ENCODE measurements around the gene ANTXR1. TPM values are rescaled to one million over a fixed set of nuclear protein-coding genes. Genes with fewer than 3 reads are reported as not detected.

ANTXR1 gene
- total RNA-seq, 4 donors from 2014 or later = 63.0 to 134 (median 113) TPM

DNA sequence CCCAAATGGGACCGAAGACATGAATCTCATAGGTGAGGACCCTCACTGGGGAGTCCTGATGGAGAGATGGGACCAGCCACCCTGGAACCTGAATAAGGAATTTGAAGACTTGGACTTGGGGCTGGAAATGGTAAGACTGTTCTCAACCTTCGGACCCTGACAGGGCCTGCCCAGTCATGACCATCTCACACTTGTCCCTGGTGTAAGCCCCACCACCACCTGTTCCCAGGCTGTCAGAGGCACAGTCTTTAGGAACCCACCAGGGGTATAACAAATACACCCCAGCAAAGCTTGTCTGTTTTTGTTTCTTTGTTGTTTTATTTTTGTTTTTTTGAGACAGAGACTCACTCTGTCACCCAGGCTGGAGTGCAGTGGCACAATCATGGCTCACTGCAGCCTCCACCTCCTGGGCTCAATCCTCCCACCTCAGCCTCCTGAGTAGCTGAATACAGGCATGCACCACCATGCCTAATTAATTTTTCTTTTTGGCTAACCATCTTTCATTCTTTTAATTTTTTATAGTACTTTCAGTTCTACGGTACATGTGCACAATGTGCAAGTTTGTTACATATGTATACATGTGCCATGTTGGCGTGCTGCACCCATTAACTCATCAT lies 267.9 kb downstream of the ANTXR1 start:
- no peak overlapping the region for H3K27ac ChIP-seq
- intact Hi-C loops (cut with DNase I; ENCODE audit: low total_unique reads) = no loop called here
- no peak for DNase-seq
- H3K4me3 ChIP-seq = no peak overlapping the region
- no peaks in the 10 kb centered on the region for H3K36me3 ChIP-seq
- H3K27me3 ChIP-seq = no peaks in the 10 kb centered on the region
- no peaks in the 10 kb centered on the region for H3K4me1 ChIP-seq
- no peaks in the 10 kb centered on the region for H3K9me3 ChIP-seq
- TF ChIP-seq, protein P1, sequence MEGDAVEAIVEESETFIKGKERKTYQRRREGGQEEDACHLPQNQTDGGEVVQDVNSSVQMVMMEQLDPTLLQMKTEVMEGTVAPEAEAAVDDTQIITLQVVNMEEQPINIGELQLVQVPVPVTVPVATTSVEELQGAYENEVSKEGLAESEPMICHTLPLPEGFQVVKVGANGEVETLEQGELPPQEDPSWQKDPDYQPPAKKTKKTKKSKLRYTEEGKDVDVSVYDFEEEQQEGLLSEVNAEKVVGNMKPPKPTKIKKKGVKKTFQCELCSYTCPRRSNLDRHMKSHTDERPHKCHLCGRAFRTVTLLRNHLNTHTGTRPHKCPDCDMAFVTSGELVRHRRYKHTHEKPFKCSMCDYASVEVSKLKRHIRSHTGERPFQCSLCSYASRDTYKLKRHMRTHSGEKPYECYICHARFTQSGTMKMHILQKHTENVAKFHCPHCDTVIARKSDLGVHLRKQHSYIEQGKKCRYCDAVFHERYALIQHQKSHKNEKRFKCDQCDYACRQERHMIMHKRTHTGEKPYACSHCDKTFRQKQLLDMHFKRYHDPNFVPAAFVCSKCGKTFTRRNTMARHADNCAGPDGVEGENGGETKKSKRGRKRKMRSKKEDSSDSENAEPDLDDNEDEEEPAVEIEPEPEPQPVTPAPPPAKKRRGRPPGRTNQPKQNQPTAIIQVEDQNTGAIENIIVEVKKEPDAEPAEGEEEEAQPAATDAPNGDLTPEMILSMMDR (IDR thresholded peaks at IDR 0.05) = no peak
- TF ChIP-seq POLR2A (IDR thresholded peaks at IDR 0.05) = no peak

DNA sequence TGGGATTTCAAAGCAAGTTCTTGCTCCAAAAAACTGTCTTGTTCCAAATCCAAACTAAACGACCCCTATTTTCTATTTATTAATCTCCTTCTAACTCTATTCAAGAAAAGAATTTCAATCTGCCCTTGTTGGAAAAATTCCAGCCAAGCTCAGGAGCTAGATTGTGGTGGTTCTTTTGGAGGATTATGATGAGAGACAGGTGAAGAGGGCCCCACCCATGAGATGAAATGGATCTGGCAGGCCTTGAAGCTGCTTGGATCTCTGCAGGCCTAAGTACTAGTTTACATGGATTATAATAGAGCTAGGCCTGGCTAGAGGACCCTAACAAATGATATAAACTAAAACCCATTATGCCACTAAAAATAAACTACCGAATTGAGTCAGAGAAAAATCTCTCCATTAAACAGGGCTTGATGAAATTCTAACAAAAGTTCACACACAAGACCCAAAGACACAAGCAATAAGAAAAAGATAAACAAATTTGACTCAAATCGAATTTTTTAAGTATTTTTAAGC lies 272.5 kb downstream of the ANTXR1 start:
- no peaks in the 10 kb centered on the region for H3K27me3 ChIP-seq
- no peaks in the 10 kb centered on the region for H3K36me3 ChIP-seq
- H3K9me3 ChIP-seq = no peaks in the 10 kb centered on the region
- H3K27ac ChIP-seq = no peak overlapping the region
- no peak overlapping the region for H3K4me3 ChIP-seq
- TF ChIP-seq, protein P1 (IDR thresholded peaks at IDR 0.05) = no peak
- TF ChIP-seq POLR2A (IDR thresholded peaks at IDR 0.05) = no peak
- no peak for DNase-seq
- intact Hi-C loops (cut with DNase I; ENCODE audit: low total_unique reads) = no loop called here
- no peaks in the 10 kb centered on the region for H3K4me1 ChIP-seq

DNA sequence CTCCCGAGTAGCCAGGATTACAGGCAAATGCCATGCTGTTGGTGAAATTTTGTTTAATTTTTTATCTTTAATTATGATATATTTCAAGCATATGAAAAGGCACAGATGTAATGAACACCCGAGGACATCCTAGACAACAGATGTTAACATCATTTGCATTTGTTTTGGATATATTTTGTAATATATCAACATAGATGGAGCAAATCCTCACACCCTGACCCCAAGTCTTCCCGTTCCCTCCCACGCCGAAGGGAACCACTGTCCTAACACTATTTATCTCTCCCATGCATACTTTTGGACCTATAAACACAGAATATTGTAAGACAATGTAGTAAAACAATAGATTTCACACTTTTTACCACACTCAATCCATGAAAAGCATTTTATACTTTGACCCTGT lies 274.6 kb downstream of the ANTXR1 start:
- Histone ChIP-seq H3K27me3 (no peaks in the 10 kb centered on the region), H3K4me3 (no peak overlapping the region), H3K36me3 (no peaks in the 10 kb centered on the region), H3K27ac (no peak overlapping the region), H3K9me3 (no peaks in the 10 kb centered on the region), H3K4me1 (peaks cover 0 to 4% of the 10 kb centered on the region in 2 donors)
- TF ChIP-seq, protein P1 (IDR thresholded peaks at IDR 0.05) = no peak
- no peak for TF ChIP-seq POLR2A (IDR thresholded peaks at IDR 0.05)
- intact Hi-C loops (cut with DNase I; ENCODE audit: low total_unique reads) = no loop called here
- DNase-seq = no peak

DNA sequence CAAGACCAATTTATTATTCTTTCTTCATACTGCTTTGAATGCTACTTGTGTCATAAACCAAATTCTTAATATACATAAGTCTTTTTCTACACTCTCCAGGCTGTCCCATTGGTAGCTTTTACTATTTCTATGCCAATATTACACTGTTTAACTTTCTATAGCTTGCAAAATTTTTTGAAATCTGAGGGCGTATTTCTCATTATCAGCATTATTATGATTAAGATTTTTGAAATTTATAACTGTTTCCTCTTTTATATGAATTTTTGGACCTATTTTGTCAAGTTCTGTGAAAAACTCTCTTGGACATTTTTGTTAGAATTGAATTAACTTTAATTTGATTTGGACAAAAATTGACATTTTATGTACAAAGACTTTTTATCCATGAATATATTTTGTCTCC lies 275.4 kb downstream of the ANTXR1 start:
- peaks cover 0 to 4% of the 10 kb centered on the region in 2 donors for H3K4me1 ChIP-seq
- DNase-seq = no peak
- intact Hi-C loops (cut with DNase I; ENCODE audit: low total_unique reads) = no loop called here
- H3K27me3 ChIP-seq = no peaks in the 10 kb centered on the region
- H3K9me3 ChIP-seq = no peaks in the 10 kb centered on the region
- no peak overlapping the region for H3K4me3 ChIP-seq
- no peak overlapping the region for H3K27ac ChIP-seq
- H3K36me3 ChIP-seq = no peaks in the 10 kb centered on the region
- no peak for TF ChIP-seq POLR2A (IDR thresholded peaks at IDR 0.05)
- TF ChIP-seq, protein P1 (IDR thresholded peaks at IDR 0.05) = no peak

DNA sequence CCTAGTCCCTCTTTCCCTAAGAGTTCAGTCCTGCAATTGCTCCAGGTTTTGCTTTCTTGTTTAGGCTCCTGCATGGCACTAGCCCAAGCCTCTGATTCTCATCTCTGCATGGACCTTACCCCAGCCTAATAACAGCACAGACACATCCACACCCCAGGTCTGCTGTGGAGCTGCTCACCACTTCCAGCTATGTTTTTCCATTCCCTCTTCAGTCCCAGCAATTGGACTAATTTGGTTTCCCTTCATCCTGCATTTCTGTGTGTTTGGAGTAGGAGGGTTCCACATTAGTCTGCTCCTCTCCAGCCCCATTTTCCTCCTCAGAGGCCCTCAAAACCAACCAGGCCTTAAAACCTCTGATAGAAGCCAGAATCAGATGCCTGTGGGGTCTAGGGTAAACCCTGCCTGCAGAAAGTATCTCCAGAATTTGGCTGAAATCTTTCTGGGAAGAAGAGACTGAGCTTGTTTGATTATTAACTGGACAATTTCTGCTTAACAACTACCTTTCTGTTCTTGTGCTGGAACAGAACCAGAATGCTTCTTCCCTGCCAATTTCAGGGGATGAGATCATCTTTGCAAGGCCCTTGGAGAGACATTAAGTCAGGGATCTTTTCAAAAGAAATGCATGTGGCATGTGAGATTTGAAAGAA lies 278.1 kb downstream of the ANTXR1 start:
- TF ChIP-seq POLR2A (IDR thresholded peaks at IDR 0.05) = no peak
- TF ChIP-seq, protein P1 (IDR thresholded peaks at IDR 0.05) = no peak
- H3K27me3 ChIP-seq = no peaks in the 10 kb centered on the region
- H3K4me3 ChIP-seq = no peak overlapping the region
- H3K9me3 ChIP-seq = no peaks in the 10 kb centered on the region
- H3K4me1 ChIP-seq = peaks cover 0 to 4% of the 10 kb centered on the region in 2 donors
- peak in 1 of 2 donors; percentile 68 for DNase-seq
- peak overlapping the region; percentile 67 to 80 for H3K27ac ChIP-seq
- H3K36me3 ChIP-seq = no peaks in the 10 kb centered on the region
- intact Hi-C loops (cut with DNase I; ENCODE audit: low total_unique reads) = no loop called here

Measured in uterus (tissue), 4 donors.